Aorta (tissue), 5 donors: Measurements from ENCODE around the gene SLX4IP. TPM values are rescaled to one million over a fixed set of nuclear protein-coding genes. Genes with fewer than 3 reads are reported as not detected.

Source experiments
- ATAC-seq: fragments of 200-7000 bp; cut with Tn5 transposase; one replicate; pipeline ENCODE4 v1.9.1; 2022; ENCODE audit warnings: moderate library complexity; ENCODE audit not compliant: low FRiP score
- DNase-seq, 2 donors: peaks; one replicate each; pipeline ENCODE4 v3.0.0-alpha.2; 2020
- H3K27ac ChIP-seq, 2 donors: one replicate each; pipeline ENCODE4 v1.5.1; 2013; ENCODE audit warnings: low read length in 2 of 2, mild to moderate bottlenecking in 2 of 2, moderate library complexity in 2 of 2, control low read depth in 1 of 2, inconsistent platforms in 1 of 2, low read depth in 1 of 2
- H3K27me3 ChIP-seq, 2 donors: one replicate each; pipeline ENCODE4 v1.6.1; 2013; ENCODE audit warnings: control low read depth in 1 of 2, low read length in 1 of 2, mild to moderate bottlenecking in 1 of 2, moderate library complexity in 1 of 2; ENCODE audit not compliant: insufficient read depth in 2 of 2, control insufficient read depth in 1 of 2
- H3K36me3 ChIP-seq, 2 donors: one replicate each; pipeline ENCODE4 v1.6.1; 2013; ENCODE audit warnings: control low read depth in 1 of 2, low read length in 1 of 2, mild to moderate bottlenecking in 1 of 2; ENCODE audit not compliant: insufficient read depth in 2 of 2, control insufficient read depth in 1 of 2
- H3K4me1 ChIP-seq, 2 donors: one replicate each; pipeline ENCODE4 v1.6.1; 2013; ENCODE audit warnings: low read length in 2 of 2, control low read depth in 1 of 2, mild to moderate bottlenecking in 1 of 2, moderate library complexity in 1 of 2; ENCODE audit not compliant: insufficient read depth in 2 of 2, control insufficient read depth in 1 of 2
- H3K4me3 ChIP-seq, 2 donors: one replicate each; pipeline ENCODE4 v1.5.1; 2013; ENCODE audit warnings: low read length in 2 of 2, control low read depth in 1 of 2, mild to moderate bottlenecking in 1 of 2
- H3K9me3 ChIP-seq: one replicate; pipeline ENCODE4 v1.6.1; 2013; ENCODE audit warnings: mild to moderate bottlenecking, low read length; ENCODE audit not compliant: control insufficient read depth
- WGBS, 2 donors: extraction: QIAGEN DNeasy Blood & Tissue Kit; methylation state at CpG; one replicate each; pipeline ENCODE4 v1.1.7; 2013; 5-methylcytosine and 5-hydroxymethylcytosine counted together
- intact Hi-C, 2 donors: fragments of 100-400 bp; cut with DNase I; formaldehyde crosslinking; loops; one replicate each; pipeline versions ENCODE4 v1.14.2 to v1.15.0; 2022
- polyA plus RNA-seq, 2 donors: library from polyadenylated mRNA; stranded (reverse); fragments of 200-250 nt; gene quantifications; one replicate each; pipeline ENCODE4 v1.2.3, GENCODE V29; 2013
- total RNA-seq, 2 donors: library from RNA; stranded (reverse); fragmentation: NEBNext Ultra II Directional; extraction: Animal tissue kit (Norgen Biotek cat#: 25700); gene quantifications; one replicate each; pipeline ENCODE4 v1.2.1, GENCODE V29; 2021
- donor health status: healthy with polysubstance abuse.
- donor health status: Bipolar disorder and iron deficiency.
- donor health status: DM: no; HTN: no; CAD: no.
- donor health status: DM: no; HTN: no; CAD: no.
- donor health status: DM: yes; HTN: yes; CAD: no.

The SLX4IP gene
- total and polyA plus RNA-seq, 4 donors = 1.4 to 5.6 (median 3.3) TPM

DNA sequence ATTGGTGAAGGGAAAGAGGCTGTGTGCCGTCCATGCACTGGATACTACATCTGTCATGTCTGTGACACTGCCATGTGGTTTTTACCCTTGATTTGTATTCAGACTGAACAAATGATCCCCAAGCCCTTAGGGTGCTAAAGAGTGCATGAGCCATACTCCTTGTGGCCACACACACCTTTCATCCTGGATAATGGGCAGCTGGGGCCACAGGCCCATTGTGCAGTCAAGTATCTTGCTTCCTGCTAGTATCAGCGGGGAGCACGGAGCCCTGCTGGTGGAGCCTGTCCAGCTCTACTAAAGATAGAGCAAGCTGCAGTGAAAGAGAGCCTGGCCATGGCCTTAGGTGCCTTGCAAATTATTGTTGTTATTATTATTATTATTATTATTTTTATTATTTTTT is 75.1 kb downstream of the SLX4IP start:
- Histone ChIP-seq H3K27me3 (no peaks in the 10 kb centered on the region), H3K4me1 (peaks cover 3 to 5% of the 10 kb centered on the region in 2 donors), H3K36me3 (no peaks in the 10 kb centered on the region), H3K4me3 (no peak overlapping the region), H3K9me3 (no peaks in the 10 kb centered on the region), H3K27ac (no peak overlapping the region)
- WGBS, 2 donors = 94% methylated on average over 3 of the region's 3 CpGs
- intact Hi-C loops = loop anchor here in 1 of 2 donors (5.0 kb wide), 1 partner anchor 37 kb away; no protein-coding TSS in a partner anchor
- no peak for ATAC-seq
- DNase-seq = no peak

DNA sequence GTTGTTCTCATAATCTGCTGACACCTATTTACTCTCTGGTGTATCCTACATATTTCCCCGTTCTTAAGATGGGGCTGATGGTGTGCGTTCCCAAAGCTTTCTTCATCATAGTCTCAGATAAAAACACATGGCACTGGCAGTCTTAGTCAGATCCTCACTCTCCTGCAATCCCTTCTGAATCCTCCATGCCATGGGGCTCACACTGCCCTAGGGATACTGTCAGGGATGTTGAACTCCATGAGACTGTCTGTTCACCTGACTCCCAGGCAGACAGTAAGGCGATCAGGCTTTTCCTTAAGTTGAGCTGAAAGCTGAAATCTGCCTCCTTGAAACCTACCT is 76.0 kb downstream of the SLX4IP start:
- no peak for ATAC-seq
- WGBS, 2 donors = 72 to 74% methylated on average over 3 of the region's 3 CpGs
- intact Hi-C loops = loop anchor here in 1 of 2 donors (5.0 kb wide), 1 partner anchor 36 kb away; no protein-coding TSS in a partner anchor
- no peaks in the 10 kb centered on the region for H3K9me3 ChIP-seq
- peaks cover under 1 to 3% of the 10 kb centered on the region in 2 donors for H3K4me1 ChIP-seq
- DNase-seq = no peak
- no peak overlapping the region for H3K4me3 ChIP-seq
- H3K27ac ChIP-seq = peak overlapping the region in 1 of 2 donors; percentile 71
- no peaks in the 10 kb centered on the region for H3K36me3 ChIP-seq
- no peaks in the 10 kb centered on the region for H3K27me3 ChIP-seq

DNA sequence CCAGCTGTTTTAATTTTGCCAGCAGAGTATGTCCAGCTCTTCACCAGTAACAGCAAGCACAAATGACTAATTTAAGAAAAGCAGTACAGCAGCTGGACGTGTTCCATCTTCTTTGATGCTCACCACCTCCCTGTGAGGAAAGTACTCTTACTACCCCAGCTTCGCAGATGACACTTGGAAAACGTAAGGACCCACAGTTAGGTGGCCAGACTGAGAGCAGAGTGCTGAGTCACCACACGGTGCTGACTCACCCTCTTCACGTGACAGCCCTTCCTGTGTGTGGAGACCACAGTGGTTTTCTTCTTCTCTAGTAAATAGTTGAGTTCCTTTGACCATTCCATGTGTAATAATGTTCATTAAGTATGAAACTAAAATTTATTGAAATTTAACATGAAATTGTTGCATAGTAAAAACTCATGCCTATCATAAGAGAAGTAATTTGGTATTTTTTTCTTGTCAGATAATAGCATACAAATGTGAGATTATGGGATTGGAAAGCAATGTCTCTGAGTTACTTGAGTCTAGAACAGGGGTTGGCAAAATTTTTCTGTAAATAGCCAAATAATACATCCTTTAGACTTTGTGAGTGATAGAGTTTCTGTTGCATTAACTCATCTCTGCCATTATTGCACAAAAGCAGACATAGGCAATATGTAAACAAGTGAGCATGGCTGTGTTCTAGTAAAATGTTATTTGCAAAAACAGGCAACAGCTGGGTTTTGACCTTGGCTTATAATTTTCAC is 76.6 kb downstream of the SLX4IP start:
- H3K36me3 ChIP-seq = no peaks in the 10 kb centered on the region
- no peaks in the 10 kb centered on the region for H3K9me3 ChIP-seq
- no peaks in the 10 kb centered on the region for H3K27me3 ChIP-seq
- no peak overlapping the region for H3K4me3 ChIP-seq
- ATAC-seq = peak; percentile 93
- intact Hi-C loops = loop anchor here in 1 of 2 donors (5.0 kb wide), 1 partner anchor 36 kb away; no protein-coding TSS in a partner anchor
- peak overlapping the region in 1 of 2 donors; percentile 71 for H3K27ac ChIP-seq
- WGBS, 2 donors = 1% methylated on average over 5 of the region's 5 CpGs
- DNase-seq = peak; percentile 91
- H3K4me1 ChIP-seq = peaks cover 0 to 3% of the 10 kb centered on the region in 2 donors

DNA sequence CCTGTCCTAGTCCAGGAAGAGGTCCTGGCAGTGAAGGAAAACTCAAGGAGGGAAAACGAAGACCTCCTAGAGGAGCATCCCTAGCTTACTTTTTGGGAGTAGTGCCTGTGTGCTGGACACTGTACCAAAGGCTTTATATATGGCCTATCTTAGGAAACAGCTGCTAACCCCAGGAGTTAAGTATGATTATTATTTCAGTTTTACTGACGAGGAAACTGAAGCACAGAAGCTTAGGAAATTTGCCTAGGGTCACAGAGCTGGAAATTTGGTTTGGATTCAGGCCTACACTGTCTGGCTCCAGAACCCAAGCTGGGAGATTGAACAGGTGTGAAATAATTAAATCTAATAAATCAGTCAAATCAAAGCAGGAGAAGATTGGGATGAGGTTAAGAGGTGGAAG is 78.0 kb downstream of the SLX4IP start:
- no peaks in the 10 kb centered on the region for H3K27me3 ChIP-seq
- no peaks in the 10 kb centered on the region for H3K9me3 ChIP-seq
- no peak overlapping the region for H3K27ac ChIP-seq
- no peaks in the 10 kb centered on the region for H3K36me3 ChIP-seq
- intact Hi-C loops = loop anchor here in 1 of 2 donors (5.0 kb wide), 1 partner anchor 34 kb away; no protein-coding TSS in a partner anchor
- H3K4me1 ChIP-seq = peaks cover 0 to 3% of the 10 kb centered on the region in 2 donors
- no peak overlapping the region for H3K4me3 ChIP-seq
- DNase-seq (no peak), ATAC-seq (no peak)
- WGBS, 2 donors = 76% methylated on average over 2 of the region's 2 CpGs

DNA sequence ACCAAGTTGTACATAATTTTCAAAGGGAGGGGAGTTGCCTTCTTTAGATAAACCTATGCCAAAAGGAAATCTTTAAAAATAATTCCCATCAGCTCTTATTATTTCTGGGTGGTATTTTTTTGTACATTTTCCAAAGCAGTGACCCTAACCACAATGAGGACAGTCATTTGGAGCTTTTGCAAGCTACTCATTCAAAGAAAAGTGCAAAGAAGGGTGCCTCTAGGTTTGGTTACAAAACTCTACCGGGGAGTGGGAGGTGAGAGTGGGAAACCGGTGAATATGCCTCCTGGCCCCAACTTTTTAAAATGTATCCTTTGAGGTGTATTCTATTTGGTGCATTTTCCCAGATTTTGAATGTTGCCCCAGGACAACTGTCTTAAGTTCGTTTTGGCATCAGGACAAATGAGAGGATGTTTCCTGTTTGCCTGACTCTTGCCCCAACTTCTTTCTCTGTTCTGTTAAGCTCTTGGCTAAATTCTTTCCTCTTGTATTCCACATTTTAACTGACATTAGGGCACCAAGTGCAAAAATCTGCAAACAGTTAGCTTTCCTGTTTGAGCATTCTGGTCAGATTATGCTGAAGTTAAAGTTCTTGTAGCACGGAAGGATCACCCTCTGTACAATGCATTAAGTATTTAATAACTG is 78.9 kb downstream of the SLX4IP start:
- no peaks in the 10 kb centered on the region for H3K27me3 ChIP-seq
- no peaks in the 10 kb centered on the region for H3K4me1 ChIP-seq
- H3K4me3 ChIP-seq = no peak overlapping the region
- no peaks in the 10 kb centered on the region for H3K9me3 ChIP-seq
- ATAC-seq (no peak), DNase-seq (no peak)
- intact Hi-C loops = loop anchor here in 1 of 2 donors (5.0 kb wide), 1 partner anchor 33 kb away; no protein-coding TSS in a partner anchor
- H3K27ac ChIP-seq = no peak overlapping the region
- WGBS, 2 donors = 65 to 70% methylated on average over 4 of the region's 4 CpGs
- H3K36me3 ChIP-seq = no peaks in the 10 kb centered on the region

DNA sequence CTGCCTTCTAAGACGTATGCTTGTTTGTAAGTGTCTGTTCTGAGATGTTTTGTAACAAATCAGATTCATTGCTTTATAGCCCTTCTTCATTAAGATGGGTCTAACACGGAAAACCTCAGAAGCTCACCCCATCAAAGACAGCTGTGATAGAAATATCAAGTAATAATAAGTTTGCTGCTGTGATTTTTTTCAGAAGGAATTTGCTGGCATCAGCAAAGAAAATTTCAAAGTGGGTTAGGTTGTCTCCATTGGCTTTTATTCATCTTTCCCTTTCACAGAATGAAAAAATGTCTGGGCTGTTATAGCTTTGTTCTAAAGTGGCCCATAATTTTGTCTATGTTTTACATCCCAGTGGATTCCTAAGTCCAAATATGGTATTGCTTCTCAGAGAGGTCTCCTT is 81.4 kb downstream of the SLX4IP start:
- 60 to 65% methylated on average over 2 of the region's 2 CpGs for WGBS, 2 donors
- intact Hi-C loops = no loop called here

DNA sequence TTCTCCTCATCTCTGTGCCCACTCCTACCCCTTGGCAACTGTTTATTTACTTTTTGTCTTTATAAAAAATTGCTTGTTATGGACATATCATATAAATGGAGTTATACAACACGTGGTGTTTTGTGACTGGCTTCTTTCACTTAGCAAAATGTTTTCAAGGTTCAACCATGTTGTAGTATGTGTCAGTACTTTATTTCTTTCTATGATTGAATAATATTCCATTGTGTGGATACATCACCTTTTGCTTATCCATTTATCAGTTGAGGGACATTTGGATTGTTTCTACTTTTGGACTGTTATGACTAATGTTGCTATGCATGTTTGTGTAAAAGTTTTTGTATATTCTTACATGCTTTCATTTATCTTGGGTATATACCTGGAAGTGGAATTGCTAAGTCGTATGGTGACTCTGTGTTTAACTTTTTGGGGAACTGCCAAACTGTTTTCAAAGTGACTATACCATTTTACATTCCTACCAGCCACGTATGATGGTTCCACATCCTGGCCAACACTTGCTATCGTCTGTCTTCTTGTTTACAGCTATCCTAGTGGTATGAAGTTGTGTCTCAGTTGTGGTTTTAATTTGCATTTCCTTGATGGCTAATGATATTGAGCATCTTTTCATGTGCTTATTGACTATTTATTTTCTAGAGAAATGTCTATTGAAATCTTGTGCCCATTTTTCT is 84.4 kb downstream of the SLX4IP start:
- ATAC-seq (no peak), DNase-seq (no peak)
- H3K27me3 ChIP-seq = no peaks in the 10 kb centered on the region
- H3K4me1 ChIP-seq = no peaks in the 10 kb centered on the region
- WGBS, 2 donors = 86 to 89% methylated on average over 4 of the region's 4 CpGs
- H3K27ac ChIP-seq = no peak overlapping the region
- no peaks in the 10 kb centered on the region for H3K9me3 ChIP-seq
- H3K36me3 ChIP-seq = no peaks in the 10 kb centered on the region
- intact Hi-C loops = no loop called here
- no peak overlapping the region for H3K4me3 ChIP-seq

More for the DNA sequence above, 81.4 kb downstream of the SLX4IP start:
- Histone ChIP-seq H3K36me3 (no peaks in the 10 kb centered on the region), H3K9me3 (no peaks in the 10 kb centered on the region), H3K27me3 (no peaks in the 10 kb centered on the region), H3K4me3 (no peak overlapping the region), H3K4me1 (no peaks in the 10 kb centered on the region), H3K27ac (no peak overlapping the region)
- ATAC-seq (no peak), DNase-seq (no peak)

DNA sequence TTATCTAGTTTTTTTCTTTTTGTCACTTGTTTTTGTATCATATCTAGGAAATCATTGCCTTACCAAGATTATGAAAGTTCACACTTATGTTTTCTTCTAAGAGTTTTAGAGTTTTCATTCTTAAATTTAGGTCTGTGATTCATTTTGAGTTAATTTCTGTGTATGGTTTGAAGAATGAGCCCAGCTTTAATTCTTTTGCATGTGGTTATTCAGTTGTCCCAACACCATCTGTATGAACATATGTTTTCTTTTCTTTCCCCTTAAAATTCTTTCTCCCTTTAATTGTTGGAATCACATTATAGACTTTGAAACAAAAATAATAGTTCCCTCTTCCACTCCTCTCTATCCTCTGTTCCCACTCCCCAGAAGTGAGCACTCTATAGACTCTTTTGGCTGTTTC is 85.4 kb downstream of the SLX4IP start:
- H3K27me3 ChIP-seq = no peaks in the 10 kb centered on the region
- H3K4me1 ChIP-seq = no peaks in the 10 kb centered on the region
- no peak overlapping the region for H3K27ac ChIP-seq
- H3K36me3 ChIP-seq = no peaks in the 10 kb centered on the region
- intact Hi-C loops = no loop called here
- no peaks in the 10 kb centered on the region for H3K9me3 ChIP-seq
- no peak overlapping the region for H3K4me3 ChIP-seq
- ATAC-seq (no peak), DNase-seq (no peak)
